SK-MEL-5 (cell line): Measurements from ENCODE around the gene PYM1. TPM values are rescaled to one million over a fixed set of nuclear protein-coding genes. Genes with fewer than 3 reads are reported as not detected.

ENCODE experiments used
- DNase-seq: peaks from one replicate; pipeline ENCODE4 v3.0.0-alpha.2; 2016; ENCODE audit warnings: low read depth, low spot score
- in situ Hi-C: cut with HindIII; loops from 2 replicates; pipeline ENCODE4 v1.10.0; 2016; ENCODE audit warnings: low sequenced_read_pairs, high pct_unique_total_duplicates, low pct_unique_long_range_greater_than_20kb
- polyA plus RNA-seq, 2 experiments: library from polyadenylated mRNA; depleted of rRNA; stranded (reverse); fragments of >200 nt; gene quantifications; 2 replicates each; pipeline ENCODE4 v1.2.3, GENCODE V29; 2015
- total RNA-seq: library from RNA; depleted of rRNA; stranded (reverse); fragments of >200 nt; shearing (Covaris generic); gene quantifications from 2 replicates; pipeline ENCODE4 v1.2.3, GENCODE V29; 2014; rRNA removed

PYM1 gene
- total RNA-seq, result 21.1 and 29.2 TPM in 2 replicates
- 19.2 and 24.6 TPM in 2 replicates for polyA plus RNA-seq (2015; cell fraction: cytosol; rRNA removed)
- polyA plus RNA-seq (2015; cell fraction: nucleus; rRNA removed), result 9.6 and 15.7 TPM in 2 replicates

DNA sequence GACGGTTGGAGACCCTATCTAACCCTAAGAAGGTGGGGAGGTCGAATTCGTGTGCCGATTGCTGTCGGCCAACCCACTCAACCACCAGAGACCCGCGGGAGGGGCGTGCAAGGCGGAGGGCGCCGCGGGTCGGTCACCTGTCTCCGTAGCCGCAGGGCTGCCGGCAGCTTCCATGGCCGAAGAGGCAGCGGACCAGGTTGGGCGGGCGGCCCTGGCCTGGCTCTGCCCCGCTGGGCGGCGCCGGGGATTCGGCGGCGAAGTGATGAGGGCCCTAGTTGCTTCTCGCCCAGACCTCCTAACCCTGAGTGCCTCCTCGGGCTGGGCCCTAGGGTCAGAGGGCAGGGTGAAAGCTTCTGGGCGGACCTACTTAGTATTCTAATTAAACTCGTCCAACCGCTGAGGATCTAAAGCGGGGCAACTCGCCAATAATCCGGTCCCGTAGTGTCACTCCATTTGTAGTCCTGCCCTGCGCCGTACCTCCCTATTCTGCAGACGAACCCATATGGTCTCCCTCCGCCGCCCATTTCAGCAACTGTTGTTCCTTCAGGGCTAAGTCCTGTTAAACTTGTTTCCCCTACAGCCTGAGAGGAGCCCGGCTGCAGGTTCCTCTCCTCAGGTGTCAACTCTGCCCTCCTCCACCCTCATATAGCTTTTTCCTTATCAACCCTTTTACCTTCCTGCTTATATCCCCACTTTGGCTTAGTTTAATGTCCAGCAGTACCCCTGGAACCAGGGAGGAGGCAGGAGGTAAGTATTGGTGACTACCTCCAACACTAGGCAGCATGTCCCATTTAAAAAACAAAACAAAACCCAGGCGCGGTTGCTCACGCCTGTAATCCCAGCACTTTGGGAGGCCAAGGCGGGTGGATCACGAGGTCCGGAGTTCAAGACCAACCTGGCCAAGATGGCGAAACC lies at the start of gene PYM1:
Gene PYM1 (minus strand): TSS at position 307 of the 915 bp plus-strand sequence. CDS start 133 bp downstream, at position 174.
- peak; percentile 59 for DNase-seq
- in situ Hi-C loops, result no loop called here

DNA sequence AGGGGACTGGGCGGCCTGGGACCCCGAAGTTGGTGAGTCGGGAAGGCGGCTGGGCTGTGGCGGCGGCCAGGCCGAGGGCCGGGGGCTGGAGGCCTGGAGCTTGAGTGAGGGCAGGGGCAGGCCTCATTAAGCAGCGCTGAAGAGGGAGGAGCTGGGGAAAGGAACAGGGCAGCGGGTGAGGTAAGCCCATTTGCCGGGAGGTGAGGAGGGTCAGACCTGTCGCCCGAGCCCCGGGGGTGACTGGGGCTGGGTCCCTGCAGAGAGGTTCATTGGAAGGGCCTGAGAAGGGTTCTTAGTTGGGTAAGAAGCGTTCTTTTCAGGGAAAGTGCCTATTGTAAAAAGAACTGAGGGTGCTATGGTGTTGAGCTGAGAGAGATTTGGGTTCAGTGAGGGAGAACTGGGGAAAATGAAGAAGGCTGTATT lies 46.6 kb upstream of the PYM1 start:
- in situ Hi-C loops, result no loop called here

DNA sequence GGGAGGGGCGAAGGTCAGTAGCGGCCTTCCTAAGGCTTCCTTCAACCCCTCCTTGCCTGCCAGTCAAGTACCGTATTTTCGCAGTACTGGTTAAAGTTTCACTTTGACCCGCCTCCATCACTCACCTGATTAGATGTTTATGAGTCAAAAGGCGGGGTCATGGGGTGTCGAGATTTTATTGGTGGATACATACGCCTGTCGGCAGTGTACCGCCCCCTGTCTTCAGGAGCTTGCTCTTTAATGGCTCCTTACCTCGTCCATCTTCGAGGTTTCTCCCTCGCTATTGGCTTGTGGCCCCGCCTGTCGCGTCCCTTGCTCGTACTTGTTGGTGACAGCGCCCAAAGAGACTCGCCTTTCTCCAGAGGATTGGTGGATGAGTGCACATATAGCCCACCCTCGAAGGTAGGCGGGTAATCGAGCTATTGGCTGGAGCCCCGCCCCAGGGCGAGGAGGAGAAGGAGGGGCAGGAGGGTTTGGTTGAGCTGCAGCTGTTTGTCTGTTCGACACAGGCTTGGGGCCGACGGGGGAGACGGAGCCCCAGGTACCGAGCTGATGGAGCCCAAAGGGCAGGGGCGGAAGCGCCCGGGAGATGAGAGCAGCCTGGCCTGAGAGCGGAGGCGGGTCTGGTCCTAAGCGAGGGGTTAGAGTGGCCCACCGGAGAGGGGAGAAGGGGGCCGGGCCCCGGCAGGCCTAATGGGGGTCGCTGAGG lies 46.1 kb upstream of the PYM1 start, which contains the start of gene RAB5B:
Gene RAB5B (plus strand): TSS at position 480 of the 709 bp plus-strand sequence. CDS start 12,883 bp downstream, outside the sequence.
- DNase-seq, result peak; percentile 100
- in situ Hi-C loops, result no loop called here

More for the DNA sequence above, 46.6 kb upstream of the PYM1 start:
- DNase-seq, result peak; percentile 55

DNA sequence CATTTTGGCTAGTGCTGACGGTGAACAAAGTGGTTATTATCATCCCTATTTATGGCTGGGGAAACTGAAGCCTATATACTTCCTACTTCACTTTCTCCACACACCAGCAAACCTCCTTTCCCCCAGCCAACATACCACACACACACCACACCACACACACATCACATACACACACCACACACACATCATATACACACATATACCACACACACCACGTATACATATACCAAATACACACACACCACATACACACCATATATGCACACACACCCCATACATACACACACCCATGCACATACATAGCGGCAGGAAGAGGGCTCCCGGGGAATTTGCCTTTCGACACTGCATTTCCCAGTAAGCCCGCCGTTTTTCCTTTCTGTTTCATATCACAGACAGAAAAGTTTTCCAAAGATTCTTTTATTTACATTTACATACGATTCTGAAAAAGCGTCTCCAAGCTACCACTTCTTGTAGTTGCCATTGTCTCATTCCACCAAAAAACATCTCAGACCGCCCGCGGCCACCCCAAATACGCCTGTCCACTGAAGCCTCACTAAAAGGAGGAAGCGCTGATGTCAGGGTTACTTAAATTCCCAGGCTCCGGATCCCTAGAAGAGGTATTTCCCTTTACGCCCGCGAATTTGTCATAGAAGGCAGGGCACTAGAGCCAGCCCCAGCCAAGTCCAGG lies 45.4 kb upstream of the PYM1 start:
- DNase-seq, result peak; percentile 53
- in situ Hi-C loops, result no loop called here

DNA sequence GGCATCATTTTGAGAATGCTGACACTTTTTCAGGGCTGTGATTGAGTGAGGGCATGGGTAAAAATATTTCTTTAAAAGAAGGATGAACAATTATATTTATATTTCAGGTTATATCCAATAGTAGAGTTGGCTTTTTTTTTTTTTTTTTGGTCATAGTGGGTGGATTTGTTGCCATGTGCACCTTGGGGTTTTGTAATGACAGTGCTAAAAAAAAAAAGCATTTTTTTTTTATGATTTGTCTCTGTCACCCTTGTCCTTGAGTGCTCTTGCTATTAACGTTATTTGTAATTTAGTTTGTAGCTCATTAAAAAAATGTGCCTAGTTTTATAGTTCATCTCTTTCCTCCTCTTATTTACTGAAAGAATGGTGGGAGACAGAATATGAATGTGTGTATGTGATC lies 44.8 kb upstream of the PYM1 start:
- in situ Hi-C loops, result no loop called here
- no peak for DNase-seq

DNA sequence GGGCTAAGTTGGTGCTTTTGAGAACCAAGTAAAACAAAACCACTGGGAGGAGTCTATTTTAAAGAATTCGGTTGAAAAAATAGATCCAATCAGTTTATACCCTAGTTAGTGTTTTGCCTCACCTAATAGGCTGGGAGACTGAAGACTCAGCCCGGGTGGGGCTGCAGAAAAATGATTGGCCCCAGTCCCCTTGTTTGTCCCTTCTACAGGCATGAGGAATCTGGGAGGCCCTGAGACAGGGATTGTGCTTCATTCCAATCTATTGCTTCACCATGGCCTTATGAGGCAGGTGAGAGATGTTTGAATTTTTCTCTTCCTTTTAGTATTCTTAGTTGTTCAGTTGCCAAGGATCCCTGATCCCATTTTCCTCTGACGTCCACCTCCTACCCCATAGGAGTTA lies 44.3 kb upstream of the PYM1 start:
- peak; percentile 89 for DNase-seq
- in situ Hi-C loops, result no loop called here

DNA sequence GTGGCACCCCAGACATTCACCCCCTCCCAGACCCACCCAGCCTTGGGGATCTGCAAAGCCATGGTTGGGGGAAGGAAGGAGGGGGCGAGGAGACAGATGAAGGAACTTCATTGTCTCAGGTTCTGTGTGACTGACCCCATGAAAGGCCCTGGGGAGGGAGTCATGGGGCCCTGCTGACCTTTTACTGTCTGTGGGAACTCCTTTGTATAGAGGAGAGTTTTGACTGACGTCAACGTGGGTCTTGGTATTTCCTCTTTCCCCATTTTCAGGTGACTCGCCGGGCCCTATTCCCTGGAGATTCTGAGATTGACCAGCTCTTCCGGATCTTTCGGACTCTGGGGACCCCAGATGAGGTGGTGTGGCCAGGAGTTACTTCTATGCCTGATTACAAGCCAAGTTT lies 43.1 kb upstream of the PYM1 start:
- DNase-seq, result peak; percentile 100
- in situ Hi-C loops, result no loop called here

DNA sequence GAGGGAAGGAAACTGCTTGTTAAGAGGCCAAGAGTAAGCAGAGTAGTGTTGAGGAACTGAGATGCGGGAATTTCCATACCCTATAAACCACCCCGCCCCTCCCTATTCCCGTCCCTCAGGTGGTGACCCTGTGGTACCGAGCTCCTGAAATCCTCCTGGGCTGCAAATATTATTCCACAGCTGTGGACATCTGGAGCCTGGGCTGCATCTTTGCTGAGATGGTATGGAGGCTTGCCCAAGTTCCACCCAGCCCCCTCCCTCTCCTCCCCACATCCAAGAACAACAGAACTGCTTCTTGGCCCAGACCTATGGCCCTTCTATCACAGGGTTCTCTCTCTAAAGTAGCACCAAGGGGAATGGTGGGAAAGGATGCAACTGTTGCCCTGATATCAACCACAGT lies 41.7 kb upstream of the PYM1 start:
- in situ Hi-C loops, result no loop called here
- peak; percentile 62 for DNase-seq

DNA sequence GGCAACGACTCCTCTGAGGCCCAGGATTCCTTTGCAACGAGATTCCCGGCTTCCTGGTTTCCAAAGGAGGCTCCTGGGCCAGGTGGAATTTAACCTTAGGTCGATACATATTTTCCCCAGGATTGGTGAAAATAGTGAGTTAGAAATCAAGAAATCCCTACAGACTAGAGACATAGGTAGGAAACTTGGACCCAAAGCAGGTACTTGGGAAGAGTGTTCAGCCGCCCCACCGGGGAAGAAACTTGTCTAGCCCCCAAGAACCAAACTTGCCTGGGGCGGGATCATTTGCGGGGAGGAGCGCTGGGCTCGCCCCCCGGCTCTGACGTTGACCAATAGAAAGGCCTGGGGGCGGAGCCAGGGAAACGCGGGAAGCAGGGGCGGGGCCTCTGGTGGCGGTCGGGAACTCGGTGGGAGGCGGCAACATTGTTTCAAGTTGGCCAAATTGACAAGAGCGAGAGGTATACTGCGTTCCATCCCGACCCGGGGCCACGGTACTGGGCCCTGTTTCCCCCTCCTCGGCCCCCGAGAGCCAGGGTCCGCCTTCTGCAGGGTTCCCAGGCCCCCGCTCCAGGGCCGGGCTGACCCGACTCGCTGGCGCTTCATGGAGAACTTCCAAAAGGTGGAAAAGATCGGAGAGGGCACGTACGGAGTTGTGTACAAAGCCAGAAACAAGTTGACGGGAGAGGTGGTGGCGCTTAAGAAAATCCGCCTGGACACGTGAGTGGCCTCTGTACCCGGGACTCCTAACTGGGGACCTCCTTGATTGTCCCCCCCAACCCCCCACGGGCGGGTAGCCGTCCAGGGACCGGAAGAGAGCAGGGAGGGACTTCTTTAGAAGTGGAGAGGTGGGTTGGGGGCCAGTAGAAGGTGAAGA lies 39.0 kb upstream of the PYM1 start, which contains the start of gene CDK2:
Gene CDK2 (plus strand): TSS at position 423 of the 874 bp plus-strand sequence. CDS start 179 bp downstream, at position 602.
- DNase-seq, result peak; percentile 95
- in situ Hi-C loops, result no loop called here

DNA sequence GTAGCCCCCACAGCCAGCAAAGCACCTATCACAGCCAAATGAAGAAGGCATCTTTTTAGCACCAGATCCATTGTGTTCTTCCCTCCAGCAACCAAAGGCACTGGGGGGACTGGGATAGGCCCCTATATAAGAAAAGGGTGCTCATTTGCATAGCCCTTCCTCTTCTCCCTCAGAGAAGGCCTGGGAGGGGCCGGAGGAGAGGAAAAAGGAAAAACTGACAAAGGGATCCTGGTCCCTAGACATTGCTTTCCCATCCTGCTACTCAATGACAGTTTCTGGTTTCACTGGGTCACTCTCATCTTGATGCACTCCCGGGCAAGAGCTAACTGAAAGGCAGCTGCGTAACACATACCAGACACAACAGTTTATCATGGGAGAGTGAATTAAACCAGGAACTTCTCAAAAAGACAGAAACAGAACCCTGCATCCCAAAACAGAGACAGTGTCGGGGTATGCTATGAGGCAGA lies 38.3 kb upstream of the PYM1 start, which contains the start of gene PMEL:
Gene PMEL (minus strand): TSS at position 102 of the 467 bp plus-strand sequence. CDS start 31 bp downstream, at position 71.
- in situ Hi-C loops, result no loop called here

DNA sequence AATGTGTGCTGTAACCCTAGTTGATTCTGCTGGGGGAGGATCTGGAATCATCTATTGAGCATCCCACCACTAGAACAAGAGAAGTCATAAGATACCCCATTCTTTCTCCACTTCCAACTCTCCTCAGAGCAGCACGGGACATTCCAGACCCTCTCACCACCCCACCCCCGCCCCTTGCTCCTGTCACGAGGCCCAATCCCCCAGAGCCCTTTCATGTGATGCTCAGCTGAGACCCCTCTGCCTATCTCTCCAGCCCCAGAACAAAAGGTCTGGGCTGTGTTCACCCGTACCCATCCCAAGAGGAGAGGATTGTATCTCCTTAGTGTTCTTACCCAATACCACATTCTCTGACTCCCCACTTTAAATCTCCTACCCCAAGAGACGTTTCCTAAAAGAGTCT lies 37.5 kb upstream of the PYM1 start:
- in situ Hi-C loops, result no loop called here
- peak; percentile 93 for DNase-seq

More for the DNA sequence above, 38.3 kb upstream of the PYM1 start, which contains the start of gene PMEL:
- DNase-seq, result peak; percentile 96

DNA sequence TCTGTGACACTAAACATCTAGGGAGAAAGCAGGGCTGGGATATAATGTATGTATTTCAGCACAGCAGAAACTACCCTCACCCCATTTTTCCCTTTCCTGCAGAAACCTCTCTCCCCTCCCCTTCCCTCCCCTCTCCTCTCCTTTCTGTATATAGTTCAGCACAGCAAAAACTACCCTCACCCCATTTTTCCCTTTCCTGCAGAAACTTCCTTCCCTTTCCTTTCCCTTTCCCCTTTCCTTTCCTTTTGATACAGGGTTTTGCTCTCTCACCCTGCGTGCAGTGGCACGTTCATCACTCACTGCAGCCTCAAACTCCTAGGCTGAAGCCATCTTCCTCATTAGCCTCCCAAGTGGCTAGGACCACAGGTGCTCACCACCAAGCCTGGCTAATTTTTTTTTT lies 36.1 kb upstream of the PYM1 start:
- peak; percentile 63 for DNase-seq
- in situ Hi-C loops, result no loop called here

DNA sequence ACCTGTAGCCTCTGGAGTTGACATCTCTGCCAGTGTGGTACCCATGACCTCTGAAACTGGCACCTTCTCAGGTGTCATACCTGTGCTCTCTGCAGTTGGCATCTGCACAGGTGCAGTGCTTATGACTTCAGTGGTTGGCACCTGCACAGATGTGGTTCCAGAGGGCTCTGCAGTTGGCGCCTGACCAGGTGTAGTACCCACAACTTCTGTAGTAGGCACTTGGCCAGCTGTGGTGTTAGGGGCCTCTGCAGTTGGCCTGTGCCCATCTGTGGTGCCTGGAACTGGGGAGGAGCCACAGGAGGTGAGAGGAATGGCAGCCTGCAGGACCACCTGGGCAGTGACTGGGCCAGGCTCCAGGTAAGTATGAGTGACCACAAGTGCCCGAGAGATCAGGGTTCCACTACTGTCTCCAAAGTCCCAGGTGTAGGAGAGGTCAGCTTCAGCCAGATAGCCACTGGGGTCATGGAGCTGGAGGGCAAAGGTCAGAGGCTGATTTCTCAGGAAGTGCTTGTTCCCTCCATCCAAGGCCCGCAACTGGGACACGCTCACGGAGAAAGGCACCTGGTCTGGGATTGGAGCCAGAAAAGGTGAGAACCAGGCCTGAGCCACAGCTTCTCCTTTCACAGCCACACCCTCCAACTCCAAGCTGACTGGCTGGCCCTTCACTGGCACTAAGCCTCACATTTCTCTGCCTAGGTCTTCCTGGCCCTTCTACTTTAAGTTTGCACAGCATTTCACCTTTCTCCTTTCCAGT lies 29.6 kb upstream of the PYM1 start:
- in situ Hi-C loops, result no loop called here
- no peak for DNase-seq

DNA sequence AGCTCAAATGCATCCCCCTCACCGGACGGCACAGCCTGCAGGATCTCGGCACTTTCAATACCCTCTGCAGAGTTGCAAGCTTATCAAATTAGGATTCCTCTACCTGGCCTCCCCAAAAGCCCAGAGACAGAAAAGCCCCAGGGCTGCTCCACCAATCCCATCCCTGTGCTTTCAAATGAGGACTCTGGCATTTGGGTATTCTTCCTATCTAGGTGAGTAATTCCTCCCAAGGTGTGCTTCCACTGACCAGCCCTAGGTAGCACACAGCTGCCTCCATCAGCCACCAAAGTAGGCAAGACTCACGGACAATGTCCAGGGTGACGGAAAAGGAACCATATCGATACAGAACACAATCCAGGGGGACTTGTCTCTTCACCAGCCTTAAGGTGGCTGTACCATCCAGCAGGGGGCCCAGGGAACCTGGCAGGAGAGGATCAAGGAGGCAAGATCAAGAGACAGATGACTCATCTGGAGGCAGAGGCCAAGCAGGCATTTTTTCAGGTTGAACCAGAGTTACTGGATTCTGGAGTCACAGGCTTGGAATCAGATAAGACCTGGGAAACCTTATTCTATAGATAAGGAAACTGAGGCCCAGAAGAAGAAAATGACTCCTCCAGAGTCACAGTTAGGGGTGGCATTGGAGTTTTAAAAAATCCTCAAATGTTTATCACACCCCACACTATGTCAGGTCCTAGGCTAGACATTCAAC lies 28.3 kb upstream of the PYM1 start:
- DNase-seq, result peak; percentile 44
- in situ Hi-C loops, result no loop called here

DNA sequence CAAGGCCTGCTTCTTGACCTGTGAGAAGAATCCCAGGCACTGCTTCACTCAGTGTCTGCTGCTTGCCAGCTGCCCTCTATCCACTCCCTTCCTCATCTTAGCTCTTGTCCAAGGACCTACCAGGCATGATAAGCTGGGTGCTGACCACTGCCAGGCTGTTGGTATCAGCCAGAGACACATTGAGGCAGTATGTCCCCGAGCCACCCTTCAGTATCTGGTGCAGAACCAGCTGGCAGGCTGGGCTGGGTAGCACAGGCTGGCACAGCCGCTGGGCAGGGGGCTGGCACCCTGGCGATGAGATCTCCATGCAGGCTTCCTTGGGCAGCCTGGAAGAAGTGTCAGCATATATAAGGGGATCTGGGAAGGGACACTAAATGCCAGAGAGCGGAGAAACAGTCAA lies 27.6 kb upstream of the PYM1 start:
- DNase-seq, result no peak
- in situ Hi-C loops, result no loop called here
